IMR-90 (cell line): Measurements from ENCODE around the gene LHPP. TPM values are rescaled to one million over a fixed set of nuclear protein-coding genes. Genes with fewer than 3 reads are reported as not detected.

Source experiments
- ATAC-seq: fragments of 200-7000 bp; cut with Tn5 transposase; 2 replicates; pipeline ENCODE4 v1.9.1; 2020; ENCODE audit warnings: low read depth, mild to moderate bottlenecking, moderate library complexity
- BruUV-seq: library from RNA; stranded (reverse); fragments of 400-500 nt; replicated peaks from 2 replicates; lab custom pipeline; 2021; lab: Mats Ljungman, UMichigan
- CTCF ChIA-PET: fragments of 300-600 bp; formaldehyde crosslinking; extraction: SDS; loops from one replicate; lab custom pipeline; 2021; ENCODE audit warnings: antibody characterized with exemption; lab: Yijun Ruan, JAX
- POLR2A ChIA-PET: fragments of 300-600 bp; sonication (Branson Sonifier 250); formaldehyde crosslinking; loops from one replicate; lab custom pipeline; 2022; ENCODE audit warnings: antibody characterized with exemption; ENCODE audit not compliant: unreplicated experiment; lab: Charles Lee
- DNase-seq: peaks from one replicate; pipeline ENCODE4 v3.0.0; 2013
- H2AFZ ChIP-seq: replicated peaks from 2 replicates; pipeline ENCODE3; 2013; ENCODE audit warnings: low read length, mild to moderate bottlenecking; ENCODE audit not compliant: poor library complexity
- H2AK5ac ChIP-seq: 2 replicates; pipeline ENCODE4 v1.6.1; 2013; ENCODE audit warnings: low read depth, low read length, inconsistent platforms
- H2AK9ac ChIP-seq: replicated peaks from 2 replicates; pipeline ENCODE3; 2013; ENCODE audit warnings: mild to moderate bottlenecking, low read depth, low read length, moderate library complexity; ENCODE audit not compliant: poor library complexity
- H2BK120ac ChIP-seq: 2 replicates; pipeline ENCODE4 v1.6.1; 2013; ENCODE audit warnings: low read depth, low read length, inconsistent platforms
- H2BK15ac ChIP-seq: 3 replicates; pipeline ENCODE4 v1.6.1; 2013; ENCODE audit warnings: low read depth, low read length, inconsistent platforms
- H2BK20ac ChIP-seq: 2 replicates; pipeline ENCODE4 v1.6.1; 2013; ENCODE audit warnings: low read depth, mild to moderate bottlenecking, inconsistent platforms, low read length, moderate library complexity
- H2BK5ac ChIP-seq: 2 replicates; pipeline ENCODE4 v1.6.1; 2013; ENCODE audit warnings: mild to moderate bottlenecking, low read depth, low read length, inconsistent platforms; ENCODE audit not compliant: poor library complexity, severe bottlenecking
- H3K14ac ChIP-seq: replicated peaks from 2 replicates; pipeline ENCODE4 v1.6.1; 2013; ENCODE audit warnings: low read depth, low read length, inconsistent platforms
- H3K18ac ChIP-seq: 2 replicates; pipeline ENCODE4 v1.6.1; 2013; ENCODE audit warnings: low read depth, low read length, control low read depth
- H3K23ac ChIP-seq: 2 replicates; pipeline ENCODE4 v1.6.1; 2013; ENCODE audit warnings: low read depth, low read length, inconsistent platforms
- H3K27ac ChIP-seq: 2 replicates; pipeline ENCODE4 v1.5.1; 2013; ENCODE audit warnings: mild to moderate bottlenecking, control low read depth, low read length; ENCODE audit not compliant: insufficient read depth
- H3K27me3 ChIP-seq: 2 replicates; pipeline ENCODE4 v1.6.1; 2013; ENCODE audit warnings: low read length; ENCODE audit not compliant: control insufficient read depth, insufficient read depth
- H3K36me3 ChIP-seq: 2 replicates; pipeline ENCODE4 v1.6.1; 2013; ENCODE audit warnings: low read length, mixed read lengths; ENCODE audit not compliant: control insufficient read depth, insufficient read depth
- H3K4ac ChIP-seq: 2 replicates; pipeline ENCODE4 v1.6.1; 2013; ENCODE audit warnings: low read depth, low read length, inconsistent platforms
- H3K4me1 ChIP-seq: 2 replicates; pipeline ENCODE4 v1.6.1; 2013; ENCODE audit warnings: low read length, mixed read lengths; ENCODE audit not compliant: control insufficient read depth, insufficient read depth
- H3K4me2 ChIP-seq: 2 replicates; pipeline ENCODE4 v1.6.1; 2013; ENCODE audit warnings: low read depth, mild to moderate bottlenecking, control low read depth, low read length, moderate library complexity
- H3K4me3 ChIP-seq: 2 replicates; pipeline ENCODE4 v1.5.1; 2013; ENCODE audit warnings: low read depth, mild to moderate bottlenecking, control low read depth, low read length, moderate library complexity; ENCODE audit not compliant: insufficient read depth
- H3K56ac ChIP-seq: 2 replicates; pipeline ENCODE4 v1.6.1; 2013; ENCODE audit warnings: low read length, inconsistent platforms; ENCODE audit not compliant: insufficient read depth; ENCODE audit errors: extremely low read depth
- H3K79me1 ChIP-seq, 2 experiments: 2 replicates each; pipeline ENCODE4 v1.6.1; 2013; ENCODE audit warnings: low read length in 2 of 2, inconsistent platforms in 1 of 2, low read depth in 1 of 2
- H3K9ac ChIP-seq: 2 replicates; pipeline ENCODE4 v1.6.1; 2013; ENCODE audit warnings: low read depth, low read length, control low read depth
- H3K9me1 ChIP-seq: 2 replicates; pipeline ENCODE4 v1.6.1; 2013; ENCODE audit warnings: low read length, inconsistent platforms; ENCODE audit not compliant: insufficient read depth
- H3K9me3 ChIP-seq: 2 replicates; pipeline ENCODE4 v1.6.1; 2013; ENCODE audit warnings: low read length; ENCODE audit not compliant: control insufficient read depth, insufficient read depth
- H4K20me1 ChIP-seq: 2 replicates; pipeline ENCODE4 v1.6.1; 2013; ENCODE audit warnings: low read length, inconsistent platforms; ENCODE audit not compliant: insufficient read depth
- H4K5ac ChIP-seq: 2 replicates; pipeline ENCODE4 v1.6.1; 2013; ENCODE audit warnings: mild to moderate bottlenecking, low read depth, low read length, control low read depth
- H4K8ac ChIP-seq, 2 experiments: 2 replicates each; pipeline ENCODE4 v1.6.1; 2013; ENCODE audit warnings: low read depth in 2 of 2, low read length in 2 of 2, control low read depth in 1 of 2, inconsistent platforms in 1 of 2
- H4K91ac ChIP-seq: 2 replicates; pipeline ENCODE4 v1.6.1; 2013; ENCODE audit warnings: low read depth, low read length, inconsistent platforms; ENCODE audit not compliant: insufficient read depth
- BHLHE40 ChIP-seq: fragments of 150-350 bp; IDR thresholded peaks from 2 replicates; pipeline ENCODE4 v1.6.1; 2016; ENCODE audit warnings: mild to moderate bottlenecking, low read depth, low read length
- CEBPB ChIP-seq: IDR thresholded peaks from 2 replicates; pipeline ENCODE4 v1.6.1; 2012; ENCODE audit warnings: low read depth, low read length, improper control_type of control experiment
- CHD1 ChIP-seq: IDR thresholded peaks from 2 replicates; pipeline ENCODE4 v1.6.1; 2012; ENCODE audit warnings: low read depth, low read length, improper control_type of control experiment
- FOS ChIP-seq: fragments of 150-350 bp; IDR thresholded peaks from 2 replicates; pipeline ENCODE4 v1.6.1; 2016; ENCODE audit warnings: low read depth, low read length
- MAFK ChIP-seq: IDR thresholded peaks from 2 replicates; pipeline ENCODE4 v1.6.1; 2012; ENCODE audit warnings: low read depth, low read length, improper control_type of control experiment
- MAZ ChIP-seq: IDR thresholded peaks from 2 replicates; pipeline ENCODE4 v1.6.1; 2012; ENCODE audit warnings: low read depth, mild to moderate bottlenecking, low read length, improper control_type of control experiment, moderate library complexity, borderline replicate concordance
- MXI1 ChIP-seq: IDR thresholded peaks from 2 replicates; pipeline ENCODE4 v1.6.1; 2012; ENCODE audit warnings: low read depth, mild to moderate bottlenecking, low read length, moderate library complexity, borderline replicate concordance
- NFE2L2 ChIP-seq: fragments of 150-350 bp; IDR thresholded peaks from 2 replicates; pipeline ENCODE4 v1.6.1; 2016; ENCODE audit warnings: low read depth, mild to moderate bottlenecking, low read length
- POLR2A ChIP-seq: IDR thresholded peaks from 2 replicates; pipeline ENCODE4 v1.6.1; 2012; ENCODE audit warnings: mild to moderate bottlenecking, low read depth, low read length
- RAD21 ChIP-seq: IDR thresholded peaks from 2 replicates; pipeline ENCODE4 v1.6.1; 2012; ENCODE audit warnings: low read length, improper control_type of control experiment
- RCOR1 ChIP-seq: IDR thresholded peaks from 2 replicates; pipeline ENCODE4 v1.6.1; 2012; ENCODE audit warnings: mild to moderate bottlenecking, low read length, improper control_type of control experiment; ENCODE audit not compliant: insufficient replicate concordance
- RFX5 ChIP-seq: IDR thresholded peaks from 2 replicates; pipeline ENCODE4 v1.8.0; 2012; ENCODE audit warnings: low read depth, mild to moderate bottlenecking, low read length, moderate library complexity
- SMC3 ChIP-seq: fragments of 150-350 bp; IDR thresholded peaks from 2 replicates; pipeline ENCODE4 v1.6.1; 2016; ENCODE audit warnings: low read depth, mild to moderate bottlenecking, antibody characterized with exemption, low read length, moderate library complexity
- whole genome bisulfite sequencing, 2 experiments: methylation state at CpG; one replicate each; pipeline versions ENCODE4 v1.1.5 to v1.1.7; 2013; ENCODE audit warnings: missing lambda C conversion rate in 2 of 2; ENCODE audit not compliant: insufficient read length in 1 of 2; ENCODE audit errors: extremely low coverage in 2 of 2; 5-methylcytosine and 5-hydroxymethylcytosine counted together
- dilution Hi-C: fragments of 300-500 bp; cut with HindIII; formaldehyde crosslinking; loops from one replicate; pipeline ENCODE4 v1.14.3; 2018; ENCODE audit warnings: low sequenced_read_pairs; ENCODE audit not compliant: unreplicated experiment
- in situ Hi-C: fragments of 300-500 bp; cut with MboI; formaldehyde crosslinking; loops from 3 replicates; pipeline ENCODE4 v1.14.3; 2019; ENCODE audit warnings: low sequenced_read_pairs, inconsistent platforms, mixed read lengths
- intact Hi-C: fragments of 100-400 bp; cut with micrococcal nuclease; formaldehyde crosslinking; loops from 2 replicates; pipeline ENCODE4 v1.10.0; 2022
- polyA plus RNA-seq, 3 experiments: library from polyadenylated mRNA; depleted of rRNA; stranded (reverse); fragments of >200 nt; gene quantifications; 2 replicates each; pipeline ENCODE4 v1.2.3, GENCODE V29; 2012; ENCODE audit warnings: low replicate concordance in 1 of 3
- total RNA-seq: library from RNA; depleted of rRNA; stranded (reverse); fragments of >200 nt; gene quantifications from 2 replicates; pipeline ENCODE4 v1.2.3, GENCODE V29; 2012
- TF ChIP-seq, protein P1 (sequence below): fragments of 150-350 bp; IDR thresholded peaks from 2 replicates; pipeline ENCODE4 v1.6.1; 2016; ENCODE audit warnings: low read depth, mild to moderate bottlenecking, low read length, moderate library complexity, borderline replicate concordance
- TF ChIP-seq, protein P2 (sequence below): conservative IDR thresholded peaks from 2 replicates; pipeline ENCODE4 v1.5.1; 2012; ENCODE audit warnings: mild to moderate bottlenecking, low read depth, low read length, improper control_type of control experiment
- TF ChIP-seq, protein P3 (sequence below): fragments of 150-350 bp; IDR thresholded peaks from 2 replicates; pipeline ENCODE4 v1.6.1; 2017; ENCODE audit warnings: mild to moderate bottlenecking, antibody characterized with exemption, low read length, low read depth

The LHPP gene
- total and polyA plus RNA-seq, 2 of the 4 experiments (the other 2 are of a cell fraction), result 2.7 to 8.3 TPM

DNA sequence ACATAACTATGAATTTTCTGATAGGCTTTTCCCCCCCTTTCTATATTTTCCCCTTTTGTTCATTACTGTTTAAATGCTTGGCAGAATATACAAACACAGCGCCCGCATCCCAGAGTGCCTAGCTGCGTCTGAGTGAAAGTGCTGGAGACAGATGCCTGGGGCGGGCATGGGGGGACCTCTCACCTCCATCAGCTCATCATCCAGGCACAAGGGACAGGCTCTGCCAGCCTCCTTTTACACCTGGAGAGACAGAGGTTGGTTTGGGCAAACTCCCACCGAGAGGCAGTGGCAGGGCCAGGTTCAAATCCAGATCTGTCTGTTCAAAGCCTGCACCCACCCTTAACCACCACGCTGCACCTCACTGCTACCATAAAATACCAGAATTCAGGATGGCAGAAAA, 178.0 kb downstream of the LHPP start:
- H3K23ac ChIP-seq, result no peak overlapping the region

More for the DNA sequence above, 178.0 kb downstream of the LHPP start:
- Histone ChIP-seq H2AK9ac (no peak overlapping the region), H3K4me3 (no peak overlapping the region), H3K27ac (no peak overlapping the region), H3K36me3 (no peaks in the 10 kb centered on the region), H3K4ac (no peak overlapping the region), H3K4me2 (no peak overlapping the region), H3K9me3 (no peaks in the 10 kb centered on the region), H2BK120ac (no peak overlapping the region), H3K9ac (no peak overlapping the region), H4K91ac (no peak overlapping the region), H2AK5ac (no peak overlapping the region), H3K56ac (no peak overlapping the region), H2BK5ac (no peak overlapping the region), H3K9me1 (peaks cover 10% of the 10 kb centered on the region), H3K14ac (no peak overlapping the region), H2AFZ (no peak overlapping the region), H3K27me3 (no peaks in the 10 kb centered on the region), H4K20me1 (no peaks in the 10 kb centered on the region; the same call in 1 of the 2 replicates), H3K79me1 (peaks cover 0 to 15% of the 10 kb centered on the region in 2 experiments; a peak in 1 of 4 replicates), H4K8ac (no peak overlapping the region), H3K18ac (no peak overlapping the region), H2BK20ac (no peak overlapping the region), H4K5ac (no peak overlapping the region), H3K4me1 (peaks cover 10% of the 10 kb centered on the region; the same call in 1 of the 2 replicates), H2BK15ac (no peak overlapping the region)
- no TSS peak for BruUV-seq
- intact Hi-C loops, result no loop called here
- CTCF ChIA-PET, result no interaction called here
- ATAC-seq (no peak), DNase-seq (no peak)
- dilution Hi-C loops, result no loop called here
- POLR2A ChIA-PET, result no interaction called here
- WGBS, 2 experiments, result 100% methylated on average over 1 of the region's 6 CpGs; no CpG with 5 or more reads in 1 of the 2 experiments
- in situ Hi-C loops, result no loop called here
- TF ChIP-seq RAD21 (no peak), CEBPB (no peak), FOS (no peak), MAZ (no peak), MAFK (no peak), CHD1 (no peak), RFX5 (no peak), RCOR1 (no peak), MXI1 (no peak), SMC3 (no peak), BHLHE40 (no peak), NFE2L2 (no peak), POLR2A (no peak)
- TF ChIP-seq, protein P1, sequence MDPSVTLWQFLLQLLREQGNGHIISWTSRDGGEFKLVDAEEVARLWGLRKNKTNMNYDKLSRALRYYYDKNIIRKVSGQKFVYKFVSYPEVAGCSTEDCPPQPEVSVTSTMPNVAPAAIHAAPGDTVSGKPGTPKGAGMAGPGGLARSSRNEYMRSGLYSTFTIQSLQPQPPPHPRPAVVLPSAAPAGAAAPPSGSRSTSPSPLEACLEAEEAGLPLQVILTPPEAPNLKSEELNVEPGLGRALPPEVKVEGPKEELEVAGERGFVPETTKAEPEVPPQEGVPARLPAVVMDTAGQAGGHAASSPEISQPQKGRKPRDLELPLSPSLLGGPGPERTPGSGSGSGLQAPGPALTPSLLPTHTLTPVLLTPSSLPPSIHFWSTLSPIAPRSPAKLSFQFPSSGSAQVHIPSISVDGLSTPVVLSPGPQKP, result no peak
- TF ChIP-seq, protein P2, sequence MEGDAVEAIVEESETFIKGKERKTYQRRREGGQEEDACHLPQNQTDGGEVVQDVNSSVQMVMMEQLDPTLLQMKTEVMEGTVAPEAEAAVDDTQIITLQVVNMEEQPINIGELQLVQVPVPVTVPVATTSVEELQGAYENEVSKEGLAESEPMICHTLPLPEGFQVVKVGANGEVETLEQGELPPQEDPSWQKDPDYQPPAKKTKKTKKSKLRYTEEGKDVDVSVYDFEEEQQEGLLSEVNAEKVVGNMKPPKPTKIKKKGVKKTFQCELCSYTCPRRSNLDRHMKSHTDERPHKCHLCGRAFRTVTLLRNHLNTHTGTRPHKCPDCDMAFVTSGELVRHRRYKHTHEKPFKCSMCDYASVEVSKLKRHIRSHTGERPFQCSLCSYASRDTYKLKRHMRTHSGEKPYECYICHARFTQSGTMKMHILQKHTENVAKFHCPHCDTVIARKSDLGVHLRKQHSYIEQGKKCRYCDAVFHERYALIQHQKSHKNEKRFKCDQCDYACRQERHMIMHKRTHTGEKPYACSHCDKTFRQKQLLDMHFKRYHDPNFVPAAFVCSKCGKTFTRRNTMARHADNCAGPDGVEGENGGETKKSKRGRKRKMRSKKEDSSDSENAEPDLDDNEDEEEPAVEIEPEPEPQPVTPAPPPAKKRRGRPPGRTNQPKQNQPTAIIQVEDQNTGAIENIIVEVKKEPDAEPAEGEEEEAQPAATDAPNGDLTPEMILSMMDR, result no peak
- TF ChIP-seq, protein P3, sequence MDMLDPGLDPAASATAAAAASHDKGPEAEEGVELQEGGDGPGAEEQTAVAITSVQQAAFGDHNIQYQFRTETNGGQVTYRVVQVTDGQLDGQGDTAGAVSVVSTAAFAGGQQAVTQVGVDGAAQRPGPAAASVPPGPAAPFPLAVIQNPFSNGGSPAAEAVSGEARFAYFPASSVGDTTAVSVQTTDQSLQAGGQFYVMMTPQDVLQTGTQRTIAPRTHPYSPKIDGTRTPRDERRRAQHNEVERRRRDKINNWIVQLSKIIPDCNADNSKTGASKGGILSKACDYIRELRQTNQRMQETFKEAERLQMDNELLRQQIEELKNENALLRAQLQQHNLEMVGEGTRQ, result no peak
